Frontal cortex (tissue), 4 donors: ENCODE results near the gene ACAN. TPM values are rescaled to one million over a fixed set of nuclear protein-coding genes. Genes with fewer than 3 reads are reported as not detected.

Experiments
- DNase-seq, 2 donors: peaks; one replicate each; pipeline ENCODE4 v3.0.0; 2012; ENCODE audit warnings: low spot score in 2 of 2
- FAIRE-seq: peaks from 2 replicates; lab custom pipeline; 2012; peaks lifted over from hg19 to GRCh38; lab: Jason Lieb, UNC
- total RNA-seq: library from RNA; depleted of rRNA; stranded (reverse); fragments of >200 nt; gene quantifications from one replicate; pipeline ENCODE4 v1.2.3, GENCODE V29; 2014
- donor health status: control.
- donor health status: control.
- donor health status: control.

Gene ACAN
- total RNA-seq, 1 donor from 2014 or later: 0.41 TPM

- FAIRE-seq (no peak), DNase-seq (no peak)
Observed at GRCh38 chr15:88872706-88873105, 69.5 kb downstream of the ACAN start.

GRCh38 chr15:88873786-88874185 lies 70.5 kb downstream of the ACAN start:
- DNase-seq: no peak
- no peak for FAIRE-seq

- DNase-seq: no peak
- no peak for FAIRE-seq
Observed at GRCh38 chr15:88874275-88874674, 71.0 kb downstream of the ACAN start.

DNA sequence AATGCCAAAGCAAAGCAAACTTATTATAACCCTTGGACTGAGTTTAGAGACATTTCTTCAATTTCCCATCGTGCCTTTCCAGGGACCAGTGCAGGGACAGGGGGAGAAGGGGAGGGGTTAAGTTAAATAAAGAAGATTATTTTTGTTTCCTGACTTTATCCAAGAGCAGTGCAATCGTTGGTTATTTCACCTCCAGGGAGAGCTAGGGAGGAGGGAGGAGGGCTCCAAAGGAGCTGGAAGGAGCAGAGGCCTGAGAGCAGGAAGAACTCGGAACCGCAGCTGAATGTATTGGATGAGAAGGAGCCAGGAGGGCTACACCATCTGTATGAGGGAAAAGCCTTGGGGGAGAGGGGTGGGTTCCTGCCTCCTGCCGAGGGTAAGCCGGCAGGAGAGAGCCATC lies 71.4 kb downstream of the ACAN start:
- no peak for FAIRE-seq
- DNase-seq: no peak

GRCh38 chr15:88876573-88876972 lies 73.3 kb downstream of the ACAN start:
- DNase-seq (no peak), FAIRE-seq (no peak)

GRCh38 chr15:88877415-88877814 lies 74.2 kb downstream of the ACAN start:
- DNase-seq (no peak), FAIRE-seq (no peak)

GRCh38 chr15:88877906-88878305 lies 74.7 kb downstream of the ACAN start:
- DNase-seq (no peak), FAIRE-seq (no peak)

DNA sequence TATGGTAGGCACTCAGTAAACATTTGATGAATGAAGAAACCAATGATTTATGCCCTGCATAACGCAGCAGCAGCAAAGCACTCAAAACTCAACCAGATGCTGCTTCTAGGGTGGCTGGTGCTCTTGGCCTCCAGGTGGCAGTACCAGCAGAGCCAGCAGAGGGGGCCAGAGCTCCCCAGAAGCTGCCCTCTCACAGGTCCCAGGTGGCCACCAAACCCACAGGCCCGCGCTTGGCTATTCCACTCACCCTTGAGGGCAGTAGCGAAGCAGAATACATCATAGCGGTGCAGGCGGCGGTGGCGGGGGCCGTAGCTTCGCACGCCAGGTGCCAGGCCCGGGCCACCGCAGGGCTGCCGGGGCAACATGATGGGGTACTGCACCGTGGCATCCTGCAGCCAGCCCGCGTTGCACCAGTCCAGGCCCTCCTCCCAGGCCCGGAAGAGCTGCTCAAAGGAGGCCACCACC lies 75.5 kb downstream of the ACAN start:
- FAIRE-seq (no peak), DNase-seq (peak in 1 of 2 donors; percentile 57)

GRCh38 chr15:88880944-88881740 lies 77.9 kb downstream of the ACAN start:
- FAIRE-seq (no peak), DNase-seq (no peak)

DNA sequence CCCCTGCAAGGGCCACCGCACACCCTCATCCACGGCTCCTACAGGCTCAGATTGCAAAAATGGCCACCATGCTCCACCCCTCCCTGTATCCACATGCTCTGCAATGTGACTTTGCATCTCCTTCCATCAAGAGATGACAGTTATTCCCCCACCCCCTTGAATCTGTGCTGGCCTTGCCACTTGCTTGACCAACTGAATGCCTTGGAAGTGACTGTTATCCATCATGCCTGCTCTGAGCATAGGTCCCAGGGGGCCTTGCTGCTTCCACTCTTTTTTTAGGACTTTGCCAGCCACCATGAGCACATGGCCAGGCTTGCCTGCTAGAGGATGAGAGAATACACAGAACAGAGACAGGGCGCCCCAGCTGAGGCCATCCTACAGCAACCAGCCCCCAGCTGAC lies 78.5 kb downstream of the ACAN start:
- DNase-seq: no peak
- no peak for FAIRE-seq

- DNase-seq: no peak
- no peak for FAIRE-seq
Observed at GRCh38 chr15:88882785-88883184, 79.5 kb downstream of the ACAN start.

DNA sequence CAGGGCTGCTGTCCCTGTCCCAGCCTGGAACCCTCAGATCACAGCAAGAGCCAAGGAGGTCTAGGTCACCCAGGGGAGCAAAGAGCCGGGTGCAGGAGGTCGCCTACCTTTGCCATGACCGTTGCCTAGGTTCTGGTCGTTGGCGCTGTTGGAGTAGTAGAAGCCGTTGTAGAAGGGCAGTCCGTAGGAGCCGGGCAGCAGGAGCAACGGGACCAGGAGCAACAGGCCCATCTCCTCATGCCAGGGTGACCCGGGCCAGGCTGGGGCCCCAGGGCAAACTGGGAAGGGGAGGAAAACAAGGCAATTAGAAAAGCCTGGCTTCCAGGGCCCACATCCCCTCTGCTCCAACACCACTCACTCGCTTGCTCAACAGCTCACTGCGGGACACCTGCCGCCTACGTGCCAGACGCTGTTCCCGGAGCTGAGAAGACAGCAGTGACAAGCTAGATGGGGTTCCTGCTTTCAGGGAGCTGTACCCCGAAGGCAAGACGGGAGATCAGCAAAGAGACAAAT lies 83.9 kb downstream of the ACAN start:
- FAIRE-seq: no peak

GRCh38 chr15:88888719-88889118 lies 85.5 kb downstream of the ACAN start:
- FAIRE-seq: no peak

More for the DNA sequence above, 83.9 kb downstream of the ACAN start:
- no peak for DNase-seq

DNA sequence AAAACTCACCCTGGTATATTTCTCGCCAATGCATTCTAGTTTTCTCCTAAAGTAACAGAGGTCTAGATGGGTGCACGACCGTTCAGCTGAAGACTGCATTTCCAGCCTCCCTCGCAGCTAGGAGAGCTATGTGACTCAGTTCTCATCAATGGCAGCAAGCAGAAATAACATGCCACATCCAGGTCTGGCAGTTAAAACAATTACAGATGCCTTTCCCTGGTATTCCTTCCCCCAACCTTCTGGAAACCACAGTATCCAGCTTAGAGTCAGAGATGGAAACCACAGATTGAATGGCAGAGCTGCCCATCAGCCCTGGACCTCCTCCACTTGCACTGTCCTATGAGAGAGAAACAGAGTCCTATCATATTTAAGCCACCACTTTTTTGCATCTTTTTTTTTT lies 87.3 kb downstream of the ACAN start:
- FAIRE-seq: no peak

More at GRCh38 chr15:88888719-88889118, 85.5 kb downstream of the ACAN start:
- no peak for DNase-seq

DNA sequence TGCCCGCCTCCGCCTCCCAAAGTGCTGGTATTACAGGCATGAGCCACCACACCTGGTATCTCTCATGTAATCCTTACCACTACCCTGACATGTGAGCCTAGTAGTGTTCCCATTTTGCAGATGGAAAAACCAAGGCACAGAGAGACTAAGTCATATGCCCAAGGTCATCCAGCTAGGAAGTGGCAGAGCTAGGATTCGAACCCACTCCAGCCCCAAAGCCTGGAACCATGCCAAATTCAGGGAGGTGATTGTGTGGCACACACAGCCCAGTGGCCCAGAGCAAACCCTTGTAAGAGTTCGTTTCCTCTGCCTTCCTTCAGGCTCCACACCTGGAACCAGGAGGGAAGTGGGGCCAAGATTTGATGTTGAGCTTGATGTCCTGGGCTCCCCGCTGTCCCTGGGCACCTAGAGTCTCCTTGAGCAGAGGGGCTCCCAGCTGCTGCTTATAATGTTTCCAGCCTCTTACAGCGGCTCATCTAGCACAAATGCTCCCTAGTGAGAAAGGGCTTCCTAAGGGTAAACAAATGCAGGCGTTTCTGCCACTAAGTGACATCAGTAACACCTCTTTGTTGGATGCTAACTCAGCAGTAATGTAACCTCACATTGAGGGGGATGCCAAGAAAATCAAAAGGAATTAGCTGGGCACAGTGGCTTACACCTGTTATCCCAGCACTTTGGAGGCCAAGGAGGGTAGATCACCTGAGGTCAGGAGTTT lies 88.5 kb downstream of the ACAN start:
- DNase-seq (no peak), FAIRE-seq (no peak)

More for the DNA sequence above, 87.3 kb downstream of the ACAN start:
- DNase-seq: no peak

DNA sequence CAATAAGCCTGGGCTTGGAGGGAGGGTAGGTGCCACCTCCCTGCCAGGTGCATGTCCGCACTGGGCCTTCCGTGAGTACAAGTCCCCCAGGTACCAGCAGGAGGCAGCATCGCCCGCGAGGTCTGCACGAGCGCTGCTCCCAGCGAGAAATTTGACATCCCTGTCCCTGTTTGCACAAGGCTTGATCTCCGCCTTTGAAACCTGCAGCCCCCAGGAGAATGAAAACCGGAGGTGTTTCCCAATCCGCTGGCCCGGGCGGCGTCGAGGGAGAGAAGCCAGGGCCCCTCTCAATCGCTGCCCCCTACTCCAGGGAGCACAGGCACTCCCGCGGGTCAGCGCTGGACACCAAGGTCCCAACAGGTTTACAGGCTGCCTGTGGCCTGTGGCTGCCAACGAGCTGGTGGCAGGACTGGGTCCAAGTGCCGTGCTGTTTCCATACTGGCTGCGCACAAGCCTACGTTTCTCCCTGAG lies 91.1 kb downstream of the ACAN start:
- FAIRE-seq: no peak

GRCh38 chr15:88894819-88895767 lies 91.9 kb downstream of the ACAN start, which contains the start of gene HAPLN3:
TSS of gene HAPLN3 (minus strand) at chr15:88895544. CDS start at chr15:88887298, 8,246 bp downstream.
- no peak for FAIRE-seq
- DNase-seq: peak in 1 of 2 donors; percentile 55

More for the DNA sequence above, 91.1 kb downstream of the ACAN start:
- DNase-seq: peak in 1 of 2 donors; percentile 62

DNA sequence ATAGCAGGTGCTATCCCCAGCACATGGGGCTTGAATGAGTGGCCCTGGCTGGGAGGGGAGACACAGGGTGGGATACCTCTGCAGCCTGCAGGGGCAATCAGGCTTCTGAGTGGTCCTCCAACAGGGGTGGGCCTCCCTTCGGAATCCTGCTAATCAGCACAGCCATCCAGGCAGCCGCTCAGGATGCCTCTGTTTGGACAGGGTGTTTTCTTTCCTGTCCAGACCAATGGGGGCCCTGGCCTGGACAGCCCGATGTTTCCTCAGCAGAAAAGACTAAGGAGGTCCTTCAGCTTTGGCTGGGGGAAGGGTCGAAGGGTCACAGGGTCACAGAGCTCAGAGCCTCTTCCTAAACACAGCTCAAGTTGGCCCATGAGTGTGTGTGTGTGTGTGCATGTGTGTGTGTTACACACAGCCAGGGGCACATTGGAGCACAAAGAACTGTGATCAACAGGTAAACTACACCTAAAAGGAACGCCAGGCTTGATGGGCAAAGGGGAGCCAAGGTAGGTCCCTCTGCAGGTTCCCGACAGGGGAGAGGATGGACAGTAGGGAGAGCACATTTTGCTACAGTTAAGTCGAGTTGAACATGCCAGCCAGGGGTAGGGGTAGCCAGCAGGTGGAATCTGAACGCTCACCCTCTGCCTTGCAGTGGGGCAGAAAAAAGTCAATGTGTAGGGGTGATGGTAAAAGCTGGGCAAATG lies 93.2 kb downstream of the ACAN start:
- no peak for FAIRE-seq
- no peak for DNase-seq

DNA sequence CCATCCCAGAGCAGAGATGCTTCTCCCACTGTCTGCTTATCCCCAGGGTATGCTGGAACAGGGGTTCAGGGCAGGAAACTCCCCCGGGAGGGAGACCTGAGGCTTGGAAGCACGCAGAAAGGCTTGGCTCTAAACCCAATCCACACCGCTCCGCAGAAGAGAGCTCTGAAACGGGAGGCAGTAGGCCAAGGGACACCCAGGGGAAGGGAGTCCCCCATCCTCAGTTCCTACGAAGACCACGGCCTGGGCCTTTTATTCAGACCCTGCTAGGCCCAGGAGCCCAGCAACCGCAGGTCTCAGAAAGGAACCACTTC lies 93.9 kb downstream of the ACAN start:
- FAIRE-seq: no peak
- no peak for DNase-seq
